ENCODE results near the gene GMNC.
A peak's percentile ranks its signal among the peaks of the same experiment; 100 is the strongest.

GMNC gene

GRCh38 chr3:190847436-190847835 lies 15.1 kb downstream of the GMNC start:
- DNase-seq = no peak

- DNase-seq = no peak
Observed at GRCh38 chr3:190840146-190840545, 22.3 kb downstream of the GMNC start.

- no peak for DNase-seq
Observed at GRCh38 chr3:190831225-190831624, 31.3 kb downstream of the GMNC start.

DNA sequence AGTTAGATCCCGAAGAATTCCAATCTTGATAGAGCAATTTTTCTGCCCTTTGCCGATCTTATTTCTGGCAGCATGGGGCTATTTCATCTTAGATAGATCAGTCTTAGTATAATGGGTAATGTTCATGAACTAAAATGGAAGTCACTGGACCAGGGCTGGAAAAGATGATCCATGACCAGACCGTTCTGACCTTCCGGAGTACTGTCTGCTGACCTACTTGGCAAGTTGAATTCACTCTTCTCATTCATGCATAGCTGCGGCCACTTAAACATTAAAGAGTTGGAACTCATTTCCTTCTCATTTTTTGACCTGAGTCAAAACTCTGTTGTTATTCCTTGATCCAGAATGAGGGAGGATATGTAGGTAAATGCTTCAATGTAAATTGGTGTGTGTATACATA lies 32.5 kb downstream of the GMNC start:
- no peak for DNase-seq

DNA sequence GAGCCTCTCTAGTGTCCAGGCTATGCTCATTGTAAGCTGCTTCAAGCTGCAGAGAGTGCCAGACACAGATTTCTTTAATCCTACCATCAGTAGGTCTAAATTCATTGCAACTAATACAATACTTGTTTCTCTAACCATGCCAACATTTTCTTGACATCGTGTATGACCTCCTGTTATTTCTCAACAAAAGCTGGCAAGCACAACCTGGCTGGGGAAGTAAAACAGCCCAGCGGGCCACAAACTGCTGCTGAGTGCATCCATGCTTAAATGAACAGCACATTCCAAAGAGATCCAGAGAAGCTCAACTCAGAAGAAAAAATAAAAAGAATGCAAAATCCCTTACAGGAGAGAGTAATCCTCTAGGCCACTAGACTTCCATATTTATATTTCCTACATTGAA lies 36.5 kb downstream of the GMNC start:
- no peak for DNase-seq

GRCh38 chr3:190825386-190826016 lies 37.0 kb downstream of the GMNC start:
- DNase-seq = no peak

DNA sequence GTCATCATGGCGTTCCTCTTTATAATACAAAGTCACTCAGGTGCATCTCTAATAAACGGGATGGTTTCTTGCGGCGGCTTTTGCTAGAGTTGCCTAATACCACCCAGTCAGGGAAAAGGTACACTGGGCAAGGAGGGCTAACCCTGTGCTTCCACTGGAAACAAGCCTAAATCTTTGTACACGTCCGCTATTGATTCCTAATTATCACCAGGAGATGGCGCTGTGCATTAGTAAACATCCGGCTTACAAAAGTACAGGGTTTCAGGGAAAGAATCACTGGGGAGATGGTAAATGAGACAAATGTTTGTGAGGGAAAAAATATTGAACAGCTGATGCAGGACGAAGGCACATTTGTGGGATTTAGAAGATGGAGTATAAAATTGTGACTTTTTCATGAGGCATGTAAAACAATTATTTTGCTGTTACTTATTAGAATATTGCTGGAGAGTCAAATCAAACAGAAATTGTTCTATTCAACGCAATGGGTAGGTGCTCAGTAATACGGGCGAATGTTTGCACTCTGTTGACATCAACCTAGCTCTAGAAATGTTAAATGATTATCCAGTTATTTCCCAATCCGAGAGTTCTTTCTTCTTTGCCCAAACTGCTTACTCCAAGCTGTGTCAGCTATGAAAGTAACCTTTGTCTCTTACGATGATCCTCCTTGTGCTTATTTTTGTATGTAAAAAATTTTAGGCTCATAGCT lies 50.6 kb downstream of the GMNC start:
- DNase-seq = peak; percentile 50 to 59

DNA sequence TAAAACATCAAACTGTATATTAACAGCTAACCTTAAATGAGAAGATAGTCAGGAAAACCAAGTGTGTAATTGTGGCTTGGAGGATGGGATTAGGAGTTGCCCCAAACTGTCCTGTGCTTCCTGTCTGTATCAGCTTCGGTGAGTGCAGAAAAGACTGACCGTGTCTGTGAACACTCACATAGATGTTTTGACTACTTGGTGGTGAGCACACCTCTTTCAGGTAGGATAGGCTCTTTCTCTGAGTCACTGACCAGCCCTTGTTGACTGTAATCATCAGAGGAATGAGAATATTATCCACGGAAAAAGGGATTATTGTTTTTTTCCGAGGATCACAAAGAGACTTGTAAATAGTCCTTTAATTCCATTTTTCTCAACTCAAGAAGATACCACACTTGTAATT lies 51.5 kb downstream of the GMNC start:
- DNase-seq = no peak

DNA sequence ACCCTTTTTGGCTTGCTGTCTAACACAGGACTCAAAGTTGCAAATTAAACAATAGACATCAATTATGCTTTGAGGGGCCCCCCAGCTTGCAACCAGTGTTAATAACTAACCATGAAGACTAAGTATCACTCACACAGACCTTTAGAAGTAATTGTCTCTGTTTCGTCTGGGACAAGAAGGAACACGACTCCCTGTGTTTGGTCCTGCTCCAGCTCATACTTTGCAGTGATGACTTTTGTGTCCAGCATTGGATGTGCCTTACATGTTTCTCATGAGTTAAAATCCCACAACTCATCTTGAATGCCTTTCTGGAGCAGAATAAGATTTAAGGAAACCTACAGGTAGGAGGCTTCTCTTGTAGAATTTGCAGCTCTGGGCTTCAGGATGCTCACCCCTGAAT lies 53.1 kb downstream of the GMNC start:
- DNase-seq = no peak

DNA sequence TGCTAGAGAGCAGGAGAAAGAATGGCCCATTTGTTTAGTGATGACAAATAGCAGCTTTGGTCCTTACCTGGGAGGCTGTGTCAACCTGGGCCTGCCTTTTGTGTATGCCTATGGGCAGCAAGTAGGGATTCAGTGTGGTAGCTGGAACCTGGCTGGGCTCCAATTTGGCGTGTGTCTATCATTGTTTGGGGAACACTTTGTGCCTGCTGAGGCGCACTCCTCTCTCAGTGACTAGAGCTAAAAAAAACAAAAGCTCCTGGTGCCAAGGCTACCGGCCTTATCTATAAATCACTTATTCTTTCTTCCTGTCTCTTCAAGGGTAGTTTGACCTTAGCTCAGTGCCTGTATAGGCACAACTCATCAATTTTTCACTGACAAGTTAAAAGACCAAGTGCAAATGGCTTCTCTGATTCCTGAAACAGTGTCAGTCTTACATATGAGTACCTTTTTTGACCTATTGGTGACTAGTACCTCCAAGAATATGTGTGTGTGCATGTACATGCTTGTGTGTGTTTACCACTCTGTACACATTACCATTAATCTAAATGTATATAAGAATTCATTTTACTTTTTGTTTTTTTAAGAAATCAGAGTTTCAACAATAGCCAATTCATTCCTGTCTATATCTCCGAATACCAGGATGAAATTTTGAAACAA lies 54.6 kb downstream of the GMNC start:
- peak; percentile 19 to 37 for DNase-seq
